Ishikawa (cell line): Measurements from ENCODE around the gene SLC12A4.
A peak's percentile ranks its signal among the peaks of the same experiment; 100 is the strongest.

Experiments used
- CEBPB ChIP-seq: IDR thresholded peaks from 2 replicates; pipeline ENCODE4 v1.6.1; 2012
- CREB1 ChIP-seq: IDR thresholded peaks from 2 replicates; pipeline ENCODE4 v1.6.1; 2012; ENCODE audit warnings: low read depth
- EGR1 ChIP-seq: IDR thresholded peaks from 2 replicates; pipeline ENCODE4 v1.6.1; 2012
- EP300 ChIP-seq: IDR thresholded peaks from 2 replicates; pipeline ENCODE4 v1.6.1; 2012; ENCODE audit warnings: borderline replicate concordance
- FOXM1 ChIP-seq: IDR thresholded peaks from 2 replicates; pipeline ENCODE4 v1.6.1; 2012; ENCODE audit warnings: low read depth, borderline replicate concordance
- MAX ChIP-seq: IDR thresholded peaks from 2 replicates; pipeline ENCODE4 v1.6.1; 2012
- NFIC ChIP-seq: IDR thresholded peaks from 2 replicates; pipeline ENCODE4 v1.6.1; 2012
- RAD21 ChIP-seq: IDR thresholded peaks from 2 replicates; pipeline ENCODE4 v1.6.1; 2012; ENCODE audit warnings: low read depth
- REST ChIP-seq: IDR thresholded peaks from 2 replicates; pipeline ENCODE4 v1.6.1; 2012; ENCODE audit warnings: low read depth, mild to moderate bottlenecking
- TAF1 ChIP-seq: IDR thresholded peaks from 2 replicates; pipeline ENCODE4 v1.6.1; 2012; ENCODE audit warnings: low read depth, mild to moderate bottlenecking
- TCF12 ChIP-seq: IDR thresholded peaks from 2 replicates; pipeline ENCODE4 v1.6.1; 2012; ENCODE audit warnings: low read depth
- TEAD4 ChIP-seq: IDR thresholded peaks from 2 replicates; pipeline ENCODE4 v1.6.1; 2012
- USF1 ChIP-seq: IDR thresholded peaks from 2 replicates; pipeline ENCODE4 v1.6.1; 2012
- YY1 ChIP-seq: IDR thresholded peaks from 2 replicates; pipeline ENCODE4 v1.6.1; 2012; ENCODE audit warnings: low read depth
- ZBTB7A ChIP-seq: IDR thresholded peaks from 2 replicates; pipeline ENCODE4 v1.6.1; 2012; ENCODE audit warnings: low read depth

SLC12A4 gene

DNA sequence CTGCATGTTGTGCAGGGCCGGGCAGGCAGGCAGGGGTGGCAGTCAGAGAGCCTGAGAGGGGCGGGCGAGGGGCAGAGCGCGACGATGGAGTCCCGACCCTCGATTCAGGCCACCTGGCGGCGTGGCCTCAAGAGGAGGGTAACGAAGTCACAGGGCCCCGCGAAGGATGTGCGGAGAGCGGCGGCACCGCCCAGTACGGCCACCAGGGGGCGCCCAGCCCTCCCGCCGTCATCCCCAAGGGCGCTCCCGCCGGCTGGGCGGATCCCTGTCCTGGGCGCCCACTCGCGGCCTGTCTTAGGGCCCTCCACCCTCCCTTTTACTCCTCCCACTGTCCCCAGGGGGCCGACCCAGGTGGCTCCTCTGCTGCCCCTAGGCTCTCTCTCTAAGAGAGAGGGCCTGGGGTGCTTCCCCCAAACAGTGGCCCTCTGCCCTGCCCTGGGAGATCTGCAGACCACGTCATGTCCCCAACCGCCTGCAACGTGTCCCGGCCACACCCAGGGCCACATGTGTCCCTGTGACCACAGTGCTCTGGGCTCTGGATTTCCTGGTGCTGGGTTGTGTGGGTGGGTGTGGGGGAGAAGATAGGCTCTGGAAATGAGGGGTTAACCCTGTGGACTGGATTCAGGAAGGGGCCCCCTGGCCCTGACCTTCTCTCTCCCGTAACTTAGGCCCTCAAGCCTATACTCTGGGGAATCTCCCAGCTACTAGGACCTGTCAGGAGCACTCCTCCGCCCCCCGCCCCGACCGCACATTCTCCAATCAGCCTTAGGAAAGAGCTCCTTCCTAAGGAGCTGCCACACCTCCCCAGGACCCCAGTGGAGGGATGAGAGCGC lies 25.0 kb upstream of the SLC12A4 start:
- TF ChIP-seq USF1 (no peak), TEAD4 (no peak), ZBTB7A (0 out of 2 replicates have a peak, but pooled peaks have one; percentile 43), YY1 (no peak), RAD21 (peak; percentile 62; the same call in 1 of the 2 replicates), MAX (peak; percentile 75), EGR1 (no peak), TCF12 (0 out of 2 replicates have a peak, but pooled peaks have one; percentile 28), EP300 (0 out of 2 replicates have a peak, but pooled peaks have one; percentile 25), REST (no peak)

DNA sequence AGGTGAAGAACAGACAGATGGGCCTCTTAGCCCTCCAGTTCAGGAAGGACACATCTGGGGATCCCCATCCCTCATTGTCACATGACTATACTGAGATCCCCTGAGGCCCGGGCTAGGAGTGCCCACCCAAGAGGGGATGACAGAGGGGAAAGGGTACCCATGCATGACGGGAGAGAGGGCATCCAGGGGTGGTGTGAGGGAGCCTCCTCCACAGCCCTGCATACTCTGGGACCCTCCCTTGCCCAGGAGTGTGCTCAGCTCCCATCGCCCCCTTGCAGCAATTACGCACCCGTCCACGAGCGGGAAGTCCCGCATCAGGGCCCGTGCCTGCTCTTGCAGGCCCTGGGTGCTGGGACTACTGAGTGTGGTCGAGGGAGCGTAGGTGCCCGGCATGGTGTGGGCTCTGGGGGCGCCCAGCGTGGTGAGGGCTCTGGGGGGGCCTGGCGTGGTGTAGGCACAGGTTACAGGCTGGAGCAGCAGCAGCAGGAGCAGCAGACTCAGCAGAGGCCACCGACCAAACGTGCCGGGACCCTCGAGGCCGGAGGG lies 24.3 kb upstream of the SLC12A4 start:
- TF ChIP-seq ZBTB7A (no peak), RAD21 (no peak), CREB1 (no peak), TAF1 (no peak), CEBPB (no peak), REST (no peak), TCF12 (no peak), NFIC (no peak), FOXM1 (no peak), EP300 (no peak), MAX (no peak), EGR1 (no peak), USF1 (no peak), TEAD4 (no peak), YY1 (no peak)

GRCh38 chr16:67990018-67990386 lies 21.6 kb upstream of the SLC12A4 start:
- TF ChIP-seq YY1 (no peak), EGR1 (no peak), CREB1 (no peak), REST (no peak), FOXM1 (no peak), CEBPB (no peak), USF1 (no peak)
